AG04450 (cell line): ENCODE results near the gene RGL1. TPM values are rescaled to one million over a fixed set of nuclear protein-coding genes. Genes with fewer than 3 reads are reported as not detected.

ENCODE experiments used
- CTCF ChIA-PET: fragments of 300-600, 350-600 bp; formaldehyde crosslinking; extraction: SDS; loops from one replicate; lab custom pipeline; 2022; ENCODE audit warnings: antibody characterized with exemption, inconsistent platforms; lab: Charles Lee
- POLR2A ChIA-PET: fragments of 350-600 bp; formaldehyde crosslinking; extraction: SDS; loops from one replicate; lab custom pipeline; 2021; ENCODE audit warnings: antibody characterized with exemption, inconsistent platforms; lab: Yijun Ruan, JAX
- DNase-seq: peaks from one replicate; pipeline ENCODE4 v3.0.0-alpha.2; 2011; ENCODE audit warnings: low read depth, low spot score
- H3K27ac ChIP-seq: one replicate; pipeline ENCODE4 v1.5.1; 2012; ENCODE audit warnings: low read depth, low read length, control low read depth
- H3K27me3 ChIP-seq: one replicate; pipeline ENCODE4 v1.6.0; 2012; ENCODE audit warnings: low read length; ENCODE audit not compliant: control insufficient read depth, insufficient read depth
- H3K4me3 ChIP-seq: 2 replicates; pipeline ENCODE4 v1.5.1; 2011; ENCODE audit warnings: mild to moderate bottlenecking, low read depth, low read length, control low read depth
- H3K9me3 ChIP-seq: 2 replicates; pipeline ENCODE4 v1.5.1; 2012; ENCODE audit warnings: low read length; ENCODE audit not compliant: control insufficient read depth, insufficient read depth
- polyA plus RNA-seq: library from polyadenylated mRNA; depleted of rRNA; stranded (reverse); fragments of >200 nt; gene quantifications from 2 replicates; pipeline ENCODE4 v1.2.3, GENCODE V29; 2011; rRNA removed
- TF ChIP-seq, protein P1 (sequence below): IDR thresholded peaks from 2 replicates; pipeline ENCODE4 v1.5.1; 2011; ENCODE audit warnings: low read depth, low read length, control low read depth, inconsistent platforms

The RGL1 gene
- polyA plus RNA-seq, 1 experiment = 11.1 TPM

DNA sequence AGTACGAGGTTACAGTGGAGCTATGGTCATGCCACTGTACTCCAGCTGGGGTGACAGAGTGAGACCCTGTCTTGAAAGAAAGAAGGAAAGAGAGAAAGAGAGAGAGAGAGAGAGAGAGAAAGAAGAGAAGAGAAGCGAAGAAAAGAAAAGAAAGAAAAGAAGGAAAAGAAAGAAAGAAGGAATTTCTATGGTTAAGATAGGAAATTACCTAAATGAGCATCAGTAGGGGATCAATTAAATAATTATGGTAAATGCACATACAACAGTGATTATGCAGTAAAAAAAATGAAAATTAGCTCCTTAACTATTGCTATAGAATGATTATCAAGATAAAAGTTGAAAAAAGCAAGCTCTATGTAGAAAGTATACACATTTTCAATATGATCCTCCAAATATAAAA, 172.8 kb downstream of the RGL1 start:
- Histone ChIP-seq H3K4me3 (no peak overlapping the region), H3K9me3 (no peaks in the 10 kb centered on the region), H3K27ac (no peak overlapping the region), H3K27me3 (no peaks in the 10 kb centered on the region)
- POLR2A ChIA-PET = no interaction called here
- DNase-seq = no peak
- TF ChIP-seq, protein P1, sequence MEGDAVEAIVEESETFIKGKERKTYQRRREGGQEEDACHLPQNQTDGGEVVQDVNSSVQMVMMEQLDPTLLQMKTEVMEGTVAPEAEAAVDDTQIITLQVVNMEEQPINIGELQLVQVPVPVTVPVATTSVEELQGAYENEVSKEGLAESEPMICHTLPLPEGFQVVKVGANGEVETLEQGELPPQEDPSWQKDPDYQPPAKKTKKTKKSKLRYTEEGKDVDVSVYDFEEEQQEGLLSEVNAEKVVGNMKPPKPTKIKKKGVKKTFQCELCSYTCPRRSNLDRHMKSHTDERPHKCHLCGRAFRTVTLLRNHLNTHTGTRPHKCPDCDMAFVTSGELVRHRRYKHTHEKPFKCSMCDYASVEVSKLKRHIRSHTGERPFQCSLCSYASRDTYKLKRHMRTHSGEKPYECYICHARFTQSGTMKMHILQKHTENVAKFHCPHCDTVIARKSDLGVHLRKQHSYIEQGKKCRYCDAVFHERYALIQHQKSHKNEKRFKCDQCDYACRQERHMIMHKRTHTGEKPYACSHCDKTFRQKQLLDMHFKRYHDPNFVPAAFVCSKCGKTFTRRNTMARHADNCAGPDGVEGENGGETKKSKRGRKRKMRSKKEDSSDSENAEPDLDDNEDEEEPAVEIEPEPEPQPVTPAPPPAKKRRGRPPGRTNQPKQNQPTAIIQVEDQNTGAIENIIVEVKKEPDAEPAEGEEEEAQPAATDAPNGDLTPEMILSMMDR = no peak
- CTCF ChIA-PET = no interaction called here

Other genes with a start within 250 kb of the RGL1 start
- 0.43 and 0.47 TPM in 2 replicates for gene NCF2, start 214.7 kb upstream of the RGL1 start, polyA plus RNA-seq
- 251 and 293 TPM in 2 replicates for gene ARPC5, start 169.3 kb upstream of the RGL1 start, polyA plus RNA-seq
- gene APOBEC4, start 151.8 kb upstream of the RGL1 start, polyA plus RNA-seq = not detected in 2 replicates
- gene COLGALT2, start 232.6 kb downstream of the RGL1 start, polyA plus RNA-seq = 3.5 and 3.8 TPM in 2 replicates
- 54.3 and 69.9 TPM in 2 replicates for gene TSEN15, start 246.6 kb downstream of the RGL1 start, polyA plus RNA-seq